HUES6 (cell line): ENCODE measurements around the gene WSCD2.

Experiments used
- H3K27ac ChIP-seq: 2 replicates; pipeline ENCODE4 v1.7.0; 2013; ENCODE audit warnings: low read depth, mild to moderate bottlenecking, low read length, inconsistent platforms
- H3K27me3 ChIP-seq: 2 replicates; pipeline ENCODE4 v1.6.1; 2013; ENCODE audit warnings: low read length; ENCODE audit not compliant: control insufficient read depth, insufficient read depth
- H3K36me3 ChIP-seq: 2 replicates; pipeline ENCODE4 v1.6.1; 2013; ENCODE audit warnings: low read length; ENCODE audit not compliant: control insufficient read depth, insufficient read depth
- H3K4me1 ChIP-seq: 2 replicates; pipeline ENCODE4 v1.6.1; 2013; ENCODE audit warnings: low read length; ENCODE audit not compliant: control insufficient read depth, insufficient read depth
- H3K4me3 ChIP-seq: 2 replicates; pipeline ENCODE4 v1.5.1; 2013; ENCODE audit warnings: low read depth, low read length
- H3K9ac ChIP-seq: one replicate; pipeline ENCODE4 v1.6.1; 2013; ENCODE audit warnings: mild to moderate bottlenecking, low read length
- H3K9me3 ChIP-seq: 2 replicates; pipeline ENCODE4 v1.6.1; 2013; ENCODE audit warnings: low read depth, low read length; ENCODE audit not compliant: control insufficient read depth, insufficient read depth

WSCD2 gene

GRCh38 chr12:108179305-108179704 is 50.2 kb downstream of the WSCD2 start:
- Histone ChIP-seq H3K9me3 (0 out of 2 replicates have a peak, but pooled peaks cover 4% of the 10 kb centered on the region), H3K27me3 (no peaks in the 10 kb centered on the region), H3K27ac (no peak overlapping the region), H3K4me1 (peaks cover 16% of the 10 kb centered on the region; the same call in 1 of the 2 replicates), H3K4me3 (no peak overlapping the region), H3K9ac (no peak overlapping the region), H3K36me3 (no peaks in the 10 kb centered on the region)

GRCh38 chr12:108180255-108181094 is 51.4 kb downstream of the WSCD2 start:
- H3K27me3 ChIP-seq = no peaks in the 10 kb centered on the region
- no peak overlapping the region for H3K4me3 ChIP-seq
- no peaks in the 10 kb centered on the region for H3K36me3 ChIP-seq
- 0 out of 2 replicates have a peak, but pooled peaks cover 4% of the 10 kb centered on the region for H3K9me3 ChIP-seq
- H3K4me1 ChIP-seq = peaks cover 9% of the 10 kb centered on the region; the same call in 1 of the 2 replicates
- no peak overlapping the region for H3K9ac ChIP-seq
- H3K27ac ChIP-seq = no peak overlapping the region

GRCh38 chr12:108181095-108181454 is 52.0 kb downstream of the WSCD2 start:
- Histone ChIP-seq H3K4me3 (no peak overlapping the region), H3K9me3 (0 out of 2 replicates have a peak, but pooled peaks cover 3% of the 10 kb centered on the region), H3K27ac (no peak overlapping the region)

GRCh38 chr12:108182096-108182495 is 53.0 kb downstream of the WSCD2 start:
- Histone ChIP-seq H3K4me3 (no peak overlapping the region), H3K36me3 (no peaks in the 10 kb centered on the region), H3K4me1 (0 out of 2 replicates have a peak, but pooled peaks cover 7% of the 10 kb centered on the region), H3K27ac (no peak overlapping the region), H3K9ac (no peak overlapping the region), H3K9me3 (no peaks in the 10 kb centered on the region), H3K27me3 (no peaks in the 10 kb centered on the region)

More at GRCh38 chr12:108181095-108181454, 52.0 kb downstream of the WSCD2 start:
- 0 out of 2 replicates have a peak, but pooled peaks cover 7% of the 10 kb centered on the region for H3K4me1 ChIP-seq
- H3K9ac ChIP-seq = no peak overlapping the region
- H3K36me3 ChIP-seq = no peaks in the 10 kb centered on the region
- no peaks in the 10 kb centered on the region for H3K27me3 ChIP-seq

GRCh38 chr12:108185002-108185401 is 55.9 kb downstream of the WSCD2 start:
- H3K9ac ChIP-seq = no peak overlapping the region
- H3K27me3 ChIP-seq = no peaks in the 10 kb centered on the region
- no peaks in the 10 kb centered on the region for H3K9me3 ChIP-seq
- no peak overlapping the region for H3K27ac ChIP-seq
- 0 out of 2 replicates have a peak, but pooled peaks cover 7% of the 10 kb centered on the region for H3K4me1 ChIP-seq
- H3K36me3 ChIP-seq = no peaks in the 10 kb centered on the region
- H3K4me3 ChIP-seq = no peak overlapping the region

GRCh38 chr12:108187831-108188230 is 58.7 kb downstream of the WSCD2 start:
- Histone ChIP-seq H3K9me3 (no peaks in the 10 kb centered on the region), H3K4me3 (no peak overlapping the region), H3K4me1 (0 out of 2 replicates have a peak, but pooled peaks cover 6% of the 10 kb centered on the region), H3K27ac (no peak overlapping the region), H3K36me3 (no peaks in the 10 kb centered on the region), H3K27me3 (no peaks in the 10 kb centered on the region), H3K9ac (no peak overlapping the region)

GRCh38 chr12:108190529-108190928 is 61.4 kb downstream of the WSCD2 start:
- no peak overlapping the region for H3K9ac ChIP-seq
- no peaks in the 10 kb centered on the region for H3K9me3 ChIP-seq
- no peaks in the 10 kb centered on the region for H3K27me3 ChIP-seq
- no peak overlapping the region for H3K4me3 ChIP-seq
- H3K27ac ChIP-seq = no peak overlapping the region
- 0 out of 2 replicates have a peak, but pooled peaks cover 6% of the 10 kb centered on the region for H3K4me1 ChIP-seq
- no peaks in the 10 kb centered on the region for H3K36me3 ChIP-seq

- Histone ChIP-seq H3K27ac (no peak overlapping the region), H3K9ac (no peak overlapping the region), H3K9me3 (no peaks in the 10 kb centered on the region), H3K27me3 (no peaks in the 10 kb centered on the region), H3K4me3 (no peak overlapping the region), H3K4me1 (0 out of 2 replicates have a peak, but pooled peaks cover 6% of the 10 kb centered on the region), H3K36me3 (no peaks in the 10 kb centered on the region)
Observed at GRCh38 chr12:108191086-108191485, 62.0 kb downstream of the WSCD2 start.

GRCh38 chr12:108191938-108192337 is 62.9 kb downstream of the WSCD2 start:
- no peak overlapping the region for H3K9ac ChIP-seq
- H3K4me3 ChIP-seq = no peak overlapping the region
- H3K4me1 ChIP-seq = 0 out of 2 replicates have a peak, but pooled peaks cover 6% of the 10 kb centered on the region
- H3K9me3 ChIP-seq = no peaks in the 10 kb centered on the region
- H3K27ac ChIP-seq = no peak overlapping the region
- no peaks in the 10 kb centered on the region for H3K27me3 ChIP-seq
- no peaks in the 10 kb centered on the region for H3K36me3 ChIP-seq

- H3K9me3 ChIP-seq = no peaks in the 10 kb centered on the region
- H3K27ac ChIP-seq = no peak overlapping the region
- no peaks in the 10 kb centered on the region for H3K36me3 ChIP-seq
- no peak overlapping the region for H3K9ac ChIP-seq
- H3K4me3 ChIP-seq = no peak overlapping the region
- H3K4me1 ChIP-seq = 0 out of 2 replicates have a peak, but pooled peaks cover 6% of the 10 kb centered on the region
- H3K27me3 ChIP-seq = no peaks in the 10 kb centered on the region
Observed at GRCh38 chr12:108193493-108193892, 64.4 kb downstream of the WSCD2 start.

- no peak overlapping the region for H3K9ac ChIP-seq
- no peaks in the 10 kb centered on the region for H3K9me3 ChIP-seq
- H3K27me3 ChIP-seq = no peaks in the 10 kb centered on the region
- H3K4me3 ChIP-seq = no peak overlapping the region
- H3K27ac ChIP-seq = no peak overlapping the region
- 0 out of 2 replicates have a peak, but pooled peaks cover 6% of the 10 kb centered on the region for H3K4me1 ChIP-seq
- H3K36me3 ChIP-seq = no peaks in the 10 kb centered on the region
Observed at GRCh38 chr12:108193917-108194316, 64.8 kb downstream of the WSCD2 start.
